Measurements from ENCODE around the gene ANKRD7. TPM values are rescaled to one million over a fixed set of nuclear protein-coding genes. Genes with fewer than 3 reads are reported as not detected.

The ANKRD7 gene
- polyA plus RNA-seq, 1 of the 3 experiments (the other 2 are of a cell fraction) = 0.44 TPM

- CTCF ChIA-PET = interaction anchor here (0.7 kb wide), 1 partner anchor 8 kb away, joined by 3 read pairs; no protein-coding TSS in a partner anchor
- H3K27ac ChIP-seq (ENCODE audit: low read depth in 2 of 2, low read length in 1 of 2) = no peak overlapping the region
- 39% methylated on average over 1 of the region's 1 CpG for WGBS (ENCODE audit: low lambda C conversion rate)
- no peak overlapping the region for H3K9ac ChIP-seq
- no peaks in the 10 kb centered on the region for H3K27me3 ChIP-seq (ENCODE audit: insufficient read depth)
- no peaks in the 10 kb centered on the region for H3K36me3 ChIP-seq (replicated peaks in 1 of 2; ENCODE audit: control insufficient read depth in 1 of 2, insufficient read depth in 2 of 2, low read length in 1 of 2)
- no peak overlapping the region for H3K4me2 ChIP-seq
- no peaks in the 10 kb centered on the region for H3F3A ChIP-seq (replicated peaks; ENCODE audit: insufficient read depth)
- TF ChIP-seq GABPA (IDR thresholded peaks at IDR 0.05; ENCODE audit: low read depth) (no peak), MEF2A (IDR thresholded peaks at IDR 0.05; ENCODE audit: borderline replicate concordance, low read depth) (no peak), POLR2AphosphoS5 (IDR thresholded peaks at IDR 0.05; ENCODE audit: low read depth, low read length) (no peak), CHD2 (IDR thresholded peaks at IDR 0.05; ENCODE audit: low read length, partially characterized antibody) (no peak), NRF1 (IDR thresholded peaks at IDR 0.05; ENCODE audit: low read depth, low read length) (no peak), RXRA (IDR thresholded peaks at IDR 0.05; ENCODE audit: borderline replicate concordance, low read depth) (no peak), FOSL2 (IDR thresholded peaks at IDR 0.05; ENCODE audit: borderline replicate concordance, low read depth) (no peak), RFX5 (IDR thresholded peaks at IDR 0.05; ENCODE audit: low read length) (no peak), CTCF (IDR thresholded peaks at IDR 0.05) (no peak), TCF12 (IDR thresholded peaks at IDR 0.05) (no peak), NFIC (IDR thresholded peaks at IDR 0.05; ENCODE audit: borderline replicate concordance) (no peak), GATA2 (CRISPR knock-in tag; IDR thresholded peaks at IDR 0.05) (no peak), USF1 (IDR thresholded peaks at IDR 0.05; ENCODE audit: borderline replicate concordance, low read depth) (no peak), RCOR1 (IDR thresholded peaks at IDR 0.05; ENCODE audit: low read length) (no peak), JUND (IDR thresholded peaks at IDR 0.05) (no peak)
- TF ChIP-seq, protein P1, sequence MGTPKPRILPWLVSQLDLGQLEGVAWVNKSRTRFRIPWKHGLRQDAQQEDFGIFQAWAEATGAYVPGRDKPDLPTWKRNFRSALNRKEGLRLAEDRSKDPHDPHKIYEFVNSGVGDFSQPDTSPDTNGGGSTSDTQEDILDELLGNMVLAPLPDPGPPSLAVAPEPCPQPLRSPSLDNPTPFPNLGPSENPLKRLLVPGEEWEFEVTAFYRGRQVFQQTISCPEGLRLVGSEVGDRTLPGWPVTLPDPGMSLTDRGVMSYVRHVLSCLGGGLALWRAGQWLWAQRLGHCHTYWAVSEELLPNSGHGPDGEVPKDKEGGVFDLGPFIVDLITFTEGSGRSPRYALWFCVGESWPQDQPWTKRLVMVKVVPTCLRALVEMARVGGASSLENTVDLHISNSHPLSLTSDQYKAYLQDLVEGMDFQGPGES (IDR thresholded peaks at IDR 0.05; ENCODE audit: low read depth, low read length) = no peak
- TF ChIP-seq, protein P2, sequence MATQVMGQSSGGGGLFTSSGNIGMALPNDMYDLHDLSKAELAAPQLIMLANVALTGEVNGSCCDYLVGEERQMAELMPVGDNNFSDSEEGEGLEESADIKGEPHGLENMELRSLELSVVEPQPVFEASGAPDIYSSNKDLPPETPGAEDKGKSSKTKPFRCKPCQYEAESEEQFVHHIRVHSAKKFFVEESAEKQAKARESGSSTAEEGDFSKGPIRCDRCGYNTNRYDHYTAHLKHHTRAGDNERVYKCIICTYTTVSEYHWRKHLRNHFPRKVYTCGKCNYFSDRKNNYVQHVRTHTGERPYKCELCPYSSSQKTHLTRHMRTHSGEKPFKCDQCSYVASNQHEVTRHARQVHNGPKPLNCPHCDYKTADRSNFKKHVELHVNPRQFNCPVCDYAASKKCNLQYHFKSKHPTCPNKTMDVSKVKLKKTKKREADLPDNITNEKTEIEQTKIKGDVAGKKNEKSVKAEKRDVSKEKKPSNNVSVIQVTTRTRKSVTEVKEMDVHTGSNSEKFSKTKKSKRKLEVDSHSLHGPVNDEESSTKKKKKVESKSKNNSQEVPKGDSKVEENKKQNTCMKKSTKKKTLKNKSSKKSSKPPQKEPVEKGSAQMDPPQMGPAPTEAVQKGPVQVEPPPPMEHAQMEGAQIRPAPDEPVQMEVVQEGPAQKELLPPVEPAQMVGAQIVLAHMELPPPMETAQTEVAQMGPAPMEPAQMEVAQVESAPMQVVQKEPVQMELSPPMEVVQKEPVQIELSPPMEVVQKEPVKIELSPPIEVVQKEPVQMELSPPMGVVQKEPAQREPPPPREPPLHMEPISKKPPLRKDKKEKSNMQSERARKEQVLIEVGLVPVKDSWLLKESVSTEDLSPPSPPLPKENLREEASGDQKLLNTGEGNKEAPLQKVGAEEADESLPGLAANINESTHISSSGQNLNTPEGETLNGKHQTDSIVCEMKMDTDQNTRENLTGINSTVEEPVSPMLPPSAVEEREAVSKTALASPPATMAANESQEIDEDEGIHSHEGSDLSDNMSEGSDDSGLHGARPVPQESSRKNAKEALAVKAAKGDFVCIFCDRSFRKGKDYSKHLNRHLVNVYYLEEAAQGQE (IDR thresholded peaks at IDR 0.05; ENCODE audit: low read depth, low read length) = no peak
- TF ChIP-seq, protein P3, sequence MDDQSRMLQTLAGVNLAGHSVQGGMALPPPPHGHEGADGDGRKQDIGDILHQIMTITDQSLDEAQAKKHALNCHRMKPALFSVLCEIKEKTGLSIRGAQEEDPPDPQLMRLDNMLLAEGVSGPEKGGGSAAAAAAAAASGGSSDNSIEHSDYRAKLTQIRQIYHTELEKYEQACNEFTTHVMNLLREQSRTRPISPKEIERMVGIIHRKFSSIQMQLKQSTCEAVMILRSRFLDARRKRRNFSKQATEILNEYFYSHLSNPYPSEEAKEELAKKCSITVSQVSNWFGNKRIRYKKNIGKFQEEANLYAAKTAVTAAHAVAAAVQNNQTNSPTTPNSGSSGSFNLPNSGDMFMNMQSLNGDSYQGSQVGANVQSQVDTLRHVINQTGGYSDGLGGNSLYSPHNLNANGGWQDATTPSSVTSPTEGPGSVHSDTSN (IDR thresholded peaks at IDR 0.05) = no peak
- H3K4me3 ChIP-seq (ENCODE audit: low read depth in 2 of 2, low read length in 1 of 2) = no peak overlapping the region
- H3K9me2 ChIP-seq = no peaks in the 10 kb centered on the region
- H4K20me1 ChIP-seq (ENCODE audit: insufficient read depth) = no peaks in the 10 kb centered on the region
- no peak overlapping the region for H2AFZ ChIP-seq (ENCODE audit: low read depth)
- DNase-seq = no peak
- POLR2A ChIA-PET = no interaction called here
- H3K9me3 ChIP-seq = no peaks in the 10 kb centered on the region
- H3K4me1 ChIP-seq (ENCODE audit: control insufficient read depth in 1 of 2, insufficient read depth in 2 of 2, low read depth in 1 of 2, low read length in 1 of 2) = no peaks in the 10 kb centered on the region
- no peaks in the 10 kb centered on the region for H3K79me2 ChIP-seq (ENCODE audit: insufficient read depth)
Observed at GRCh38 chr7:118252087-118252486, 27.6 kb downstream of the ANKRD7 start.
